ENCODE results near the gene NLGN1. TPM values are rescaled to one million over a fixed set of nuclear protein-coding genes. Genes with fewer than 3 reads are reported as not detected.

NLGN1 gene
- total and polyA plus RNA-seq, 2 of the 13 experiments (the other 11 are each of a cell fraction or from before 2014, with no cell fraction given): not detected

GRCh38 chr3:173650596-173650995 is 253.1 kb downstream of the NLGN1 start (continued):
- TF ChIP-seq NFAT5 (CRISPR knock-in tag; IDR thresholded peaks at IDR 0.05) (no peak), CHCHD3 (CRISPR knock-in tag; IDR thresholded peaks at IDR 0.05) (no peak)

GRCh38 chr3:173652093-173652492 is 254.5 kb downstream of the NLGN1 start:
- ChIA-PET POLR2A (no interaction called here), CTCF (ENCODE audit: low intra/inter-chr PET ratio, low total read pairs) (no interaction called here)
- WGBS (ENCODE audit: low lambda C conversion rate): 3% methylated on average over 2 of the region's 2 CpGs
- H3K27me3 ChIP-seq (ENCODE audit: control insufficient read depth in 1 of 2, insufficient read depth in 2 of 2, low read length in 2 of 2): no peaks in the 10 kb centered on the region
- in situ Hi-C loops (cut with HindIII; ENCODE audit: extremely low pct_ligation_motif_present, low pct_unique_long_range_greater_than_20kb) (no loop called here), intact Hi-C loops (cut with micrococcal nuclease; ENCODE audit: unreplicated experiment) (no loop called here)
- ATAC-seq: no peak
- H3K27ac ChIP-seq (ENCODE audit: extremely low read length, insufficient read depth, low read length): no peak overlapping the region
- H3K9ac ChIP-seq (ENCODE audit: insufficient read depth, low read depth, low read length): no peak overlapping the region
- H3K79me2 ChIP-seq (ENCODE audit: insufficient read depth, low read length): no peaks in the 10 kb centered on the region
- no peak overlapping the region for H2AFZ ChIP-seq (ENCODE audit: low read length)
- H3K4me1 ChIP-seq (ENCODE audit: insufficient read depth, low read length): no peaks in the 10 kb centered on the region
- H3K4me2 ChIP-seq (ENCODE audit: low read depth, low read length): no peak overlapping the region
- FAIRE-seq: no peak
- H4K20me1 ChIP-seq (ENCODE audit: insufficient read depth, low read length): no peaks in the 10 kb centered on the region
- no peaks in the 10 kb centered on the region for H3K36me3 ChIP-seq (replicated peaks in 1 of 2; ENCODE audit: control insufficient read depth in 1 of 2, insufficient read depth in 2 of 2, low read length in 2 of 2)
- H3K4me3 ChIP-seq (replicated peaks in 1 of 3; ENCODE audit: insufficient read depth in 1 of 3, low read depth in 2 of 3, low read length in 3 of 3): no peak overlapping the region
- DNase-seq (ENCODE audit: low spot score): no peak
- no TSS peak for BruUV-seq (replicated peaks)
- no peaks in the 10 kb centered on the region for H3K9me3 ChIP-seq (ENCODE audit: low read length)
- TF ChIP-seq ZBTB38 (CRISPR knock-in tag; IDR thresholded peaks at IDR 0.05) (no peak), ZNF660 (CRISPR knock-in tag; IDR thresholded peaks at IDR 0.05; ENCODE audit: borderline replicate concordance, low read depth) (no peak), ZNF850 (CRISPR knock-in tag; conservative IDR thresholded peaks at IDR 0.05) (no peak), TEAD3 (CRISPR knock-in tag; optimal IDR thresholded peaks at IDR 0.05; ENCODE audit: borderline replicate concordance) (no peak), ONECUT2 (CRISPR knock-in tag; IDR thresholded peaks at IDR 0.05) (no peak), ETV6 (CRISPR knock-in tag; conservative IDR thresholded peaks at IDR 0.05) (no peak), KLF16 (CRISPR knock-in tag; IDR thresholded peaks at IDR 0.05) (no peak)
- TF ChIP-seq, protein P1, sequence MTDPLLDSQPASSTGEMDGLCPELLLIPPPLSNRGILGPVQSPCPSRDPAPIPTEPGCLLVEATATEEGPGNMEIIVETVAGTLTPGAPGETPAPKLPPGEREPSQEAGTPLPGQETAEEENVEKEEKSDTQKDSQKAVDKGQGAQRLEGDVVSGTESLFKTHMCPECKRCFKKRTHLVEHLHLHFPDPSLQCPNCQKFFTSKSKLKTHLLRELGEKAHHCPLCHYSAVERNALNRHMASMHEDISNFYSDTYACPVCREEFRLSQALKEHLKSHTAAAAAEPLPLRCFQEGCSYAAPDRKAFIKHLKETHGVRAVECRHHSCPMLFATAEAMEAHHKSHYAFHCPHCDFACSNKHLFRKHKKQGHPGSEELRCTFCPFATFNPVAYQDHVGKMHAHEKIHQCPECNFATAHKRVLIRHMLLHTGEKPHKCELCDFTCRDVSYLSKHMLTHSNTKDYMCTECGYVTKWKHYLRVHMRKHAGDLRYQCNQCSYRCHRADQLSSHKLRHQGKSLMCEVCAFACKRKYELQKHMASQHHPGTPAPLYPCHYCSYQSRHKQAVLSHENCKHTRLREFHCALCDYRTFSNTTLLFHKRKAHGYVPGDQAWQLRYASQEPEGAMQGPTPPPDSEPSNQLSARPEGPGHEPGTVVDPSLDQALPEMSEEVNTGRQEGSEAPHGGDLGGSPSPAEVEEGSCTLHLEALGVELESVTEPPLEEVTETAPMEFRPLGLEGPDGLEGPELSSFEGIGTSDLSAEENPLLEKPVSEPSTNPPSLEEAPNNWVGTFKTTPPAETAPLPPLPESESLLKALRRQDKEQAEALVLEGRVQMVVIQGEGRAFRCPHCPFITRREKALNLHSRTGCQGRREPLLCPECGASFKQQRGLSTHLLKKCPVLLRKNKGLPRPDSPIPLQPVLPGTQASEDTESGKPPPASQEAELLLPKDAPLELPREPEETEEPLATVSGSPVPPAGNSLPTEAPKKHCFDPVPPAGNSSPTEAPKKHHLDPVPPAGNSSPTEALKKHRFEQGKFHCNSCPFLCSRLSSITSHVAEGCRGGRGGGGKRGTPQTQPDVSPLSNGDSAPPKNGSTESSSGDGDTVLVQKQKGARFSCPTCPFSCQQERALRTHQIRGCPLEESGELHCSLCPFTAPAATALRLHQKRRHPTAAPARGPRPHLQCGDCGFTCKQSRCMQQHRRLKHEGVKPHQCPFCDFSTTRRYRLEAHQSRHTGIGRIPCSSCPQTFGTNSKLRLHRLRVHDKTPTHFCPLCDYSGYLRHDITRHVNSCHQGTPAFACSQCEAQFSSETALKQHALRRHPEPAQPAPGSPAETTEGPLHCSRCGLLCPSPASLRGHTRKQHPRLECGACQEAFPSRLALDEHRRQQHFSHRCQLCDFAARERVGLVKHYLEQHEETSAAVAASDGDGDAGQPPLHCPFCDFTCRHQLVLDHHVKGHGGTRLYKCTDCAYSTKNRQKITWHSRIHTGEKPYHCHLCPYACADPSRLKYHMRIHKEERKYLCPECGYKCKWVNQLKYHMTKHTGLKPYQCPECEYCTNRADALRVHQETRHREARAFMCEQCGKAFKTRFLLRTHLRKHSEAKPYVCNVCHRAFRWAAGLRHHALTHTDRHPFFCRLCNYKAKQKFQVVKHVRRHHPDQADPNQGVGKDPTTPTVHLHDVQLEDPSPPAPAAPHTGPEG (CRISPR knock-in tag; IDR thresholded peaks at IDR 0.05): no peak
- TF ChIP-seq, protein P2, sequence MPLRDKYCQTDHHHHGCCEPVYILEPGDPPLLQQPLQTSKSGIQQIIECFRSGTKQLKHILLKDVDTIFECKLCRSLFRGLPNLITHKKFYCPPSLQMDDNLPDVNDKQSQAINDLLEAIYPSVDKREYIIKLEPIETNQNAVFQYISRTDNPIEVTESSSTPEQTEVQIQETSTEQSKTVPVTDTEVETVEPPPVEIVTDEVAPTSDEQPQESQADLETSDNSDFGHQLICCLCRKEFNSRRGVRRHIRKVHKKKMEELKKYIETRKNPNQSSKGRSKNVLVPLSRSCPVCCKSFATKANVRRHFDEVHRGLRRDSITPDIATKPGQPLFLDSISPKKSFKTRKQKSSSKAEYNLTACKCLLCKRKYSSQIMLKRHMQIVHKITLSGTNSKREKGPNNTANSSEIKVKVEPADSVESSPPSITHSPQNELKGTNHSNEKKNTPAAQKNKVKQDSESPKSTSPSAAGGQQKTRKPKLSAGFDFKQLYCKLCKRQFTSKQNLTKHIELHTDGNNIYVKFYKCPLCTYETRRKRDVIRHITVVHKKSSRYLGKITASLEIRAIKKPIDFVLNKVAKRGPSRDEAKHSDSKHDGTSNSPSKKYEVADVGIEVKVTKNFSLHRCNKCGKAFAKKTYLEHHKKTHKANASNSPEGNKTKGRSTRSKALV (CRISPR knock-in tag; IDR thresholded peaks at IDR 0.05): no peak
